Measurements from ENCODE around the gene CLCN7. TPM values are rescaled to one million over a fixed set of nuclear protein-coding genes. Genes with fewer than 3 reads are reported as not detected.

The CLCN7 gene
- total and polyA plus RNA-seq, 2 donors (not counting 3 experiments of a cell fraction or from before 2014, with no cell fraction given): 59.8 to 94.9 TPM

DNA sequence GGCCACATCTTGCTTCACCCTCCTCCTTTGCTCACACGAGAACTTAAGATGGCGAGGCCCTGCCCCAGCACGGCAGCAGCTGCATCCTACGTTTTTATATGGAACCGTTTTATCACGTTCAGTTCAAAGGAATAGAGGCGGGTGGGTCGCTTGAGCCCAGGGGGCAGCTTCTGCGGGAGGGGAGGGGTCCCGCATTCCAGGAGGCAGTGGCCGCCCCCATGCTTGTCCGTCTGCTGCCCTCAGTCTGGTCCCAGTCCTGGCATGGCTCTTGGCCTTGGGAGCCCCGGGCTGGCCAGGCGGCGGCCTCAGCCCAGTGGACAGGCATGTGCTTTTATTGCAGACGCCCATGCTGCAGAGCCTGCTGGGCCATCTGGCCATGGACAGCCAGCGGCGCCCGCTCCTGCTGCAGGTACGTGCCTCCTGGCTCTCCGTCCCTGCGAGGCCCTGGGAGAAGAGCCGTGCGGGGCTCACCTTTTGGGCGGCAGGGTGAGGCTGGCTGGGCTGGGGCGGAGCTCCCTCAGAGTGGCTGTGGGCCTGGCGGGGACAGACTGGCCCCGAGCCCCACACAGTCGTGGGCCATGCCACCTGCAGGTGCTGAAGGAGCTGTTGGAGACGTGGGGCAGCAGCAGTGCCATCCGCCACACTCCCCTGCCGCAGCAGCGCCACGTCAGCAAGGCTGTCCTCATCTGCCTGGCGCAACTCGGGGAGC lies 25.1 kb upstream of the CLCN7 start:
- TF ChIP-seq EZH2 (IDR thresholded peaks at IDR 0.05; ENCODE audit: borderline replicate concordance, low read depth, low read length, severe bottlenecking) (no peak), GATA2 (IDR thresholded peaks at IDR 0.05; ENCODE audit: insufficient read depth, insufficient read length, low read depth, low read length) (no peak), POLR2A (IDR thresholded peaks at IDR 0.05; ENCODE audit: low read depth, low read length) (no peak), FOS (IDR thresholded peaks at IDR 0.05; ENCODE audit: borderline replicate concordance, insufficient read depth, low read length) (no peak), POLR2AphosphoS5 (IDR thresholded peaks at IDR 0.05; ENCODE audit: insufficient read depth, low read depth, low read length) (no peak), JUN (IDR thresholded peaks at IDR 0.05; ENCODE audit: borderline replicate concordance, insufficient read depth, insufficient read length, low read depth) (no peak), MYC (IDR thresholded peaks at IDR 0.05; ENCODE audit: low read depth, low read length) (no peak)
- TF ChIP-seq, protein P1, sequence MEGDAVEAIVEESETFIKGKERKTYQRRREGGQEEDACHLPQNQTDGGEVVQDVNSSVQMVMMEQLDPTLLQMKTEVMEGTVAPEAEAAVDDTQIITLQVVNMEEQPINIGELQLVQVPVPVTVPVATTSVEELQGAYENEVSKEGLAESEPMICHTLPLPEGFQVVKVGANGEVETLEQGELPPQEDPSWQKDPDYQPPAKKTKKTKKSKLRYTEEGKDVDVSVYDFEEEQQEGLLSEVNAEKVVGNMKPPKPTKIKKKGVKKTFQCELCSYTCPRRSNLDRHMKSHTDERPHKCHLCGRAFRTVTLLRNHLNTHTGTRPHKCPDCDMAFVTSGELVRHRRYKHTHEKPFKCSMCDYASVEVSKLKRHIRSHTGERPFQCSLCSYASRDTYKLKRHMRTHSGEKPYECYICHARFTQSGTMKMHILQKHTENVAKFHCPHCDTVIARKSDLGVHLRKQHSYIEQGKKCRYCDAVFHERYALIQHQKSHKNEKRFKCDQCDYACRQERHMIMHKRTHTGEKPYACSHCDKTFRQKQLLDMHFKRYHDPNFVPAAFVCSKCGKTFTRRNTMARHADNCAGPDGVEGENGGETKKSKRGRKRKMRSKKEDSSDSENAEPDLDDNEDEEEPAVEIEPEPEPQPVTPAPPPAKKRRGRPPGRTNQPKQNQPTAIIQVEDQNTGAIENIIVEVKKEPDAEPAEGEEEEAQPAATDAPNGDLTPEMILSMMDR (IDR thresholded peaks at IDR 0.05; ENCODE audit: extremely low read depth in 1 of 2, insufficient read depth in 1 of 2, low read depth in 1 of 2, low read length in 2 of 2): no peak
- TF ChIP-seq, protein P2, sequence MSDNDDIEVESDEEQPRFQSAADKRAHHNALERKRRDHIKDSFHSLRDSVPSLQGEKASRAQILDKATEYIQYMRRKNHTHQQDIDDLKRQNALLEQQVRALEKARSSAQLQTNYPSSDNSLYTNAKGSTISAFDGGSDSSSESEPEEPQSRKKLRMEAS (IDR thresholded peaks at IDR 0.05; ENCODE audit: insufficient read depth, insufficient read length): no peak
- Histone ChIP-seq H3K4me2 (ENCODE audit: insufficient read depth, low read length) (no peak overlapping the region), H3K9me3 (replicated peaks; ENCODE audit: control insufficient read depth, insufficient read depth, low read length) (no peaks in the 10 kb centered on the region), H3K9me1 (replicated peaks; ENCODE audit: control insufficient read depth, extremely low read depth, insufficient read depth, low read length) (no peaks in the 10 kb centered on the region), H3K9ac (replicated peaks; ENCODE audit: extremely low read depth, insufficient read depth, low read length) (no peak overlapping the region), H4K20me1 (replicated peaks; ENCODE audit: control insufficient read depth, extremely low read depth, insufficient read depth, low read length) (no peaks in the 10 kb centered on the region), H2AFZ (ENCODE audit: low read depth, low read length) (no peak overlapping the region), H3K4me1 (ENCODE audit: control insufficient read depth, extremely low read depth, insufficient read depth, low read length) (no peaks in the 10 kb centered on the region), H3K36me3 (ENCODE audit: control insufficient read depth in 2 of 2, extremely low read depth in 1 of 2, insufficient read depth in 2 of 2, low read length in 2 of 2) (peaks cover 10 to 35% of the 10 kb centered on the region in 2 experiments), H3K4me3 (replicated peaks in 1 of 3; ENCODE audit: insufficient read depth in 1 of 3, low read depth in 1 of 3, low read length in 3 of 3) (no peak overlapping the region), H3K79me2 (ENCODE audit: control insufficient read depth, insufficient read depth, low read length) (peaks cover 7% of the 10 kb centered on the region), H3K27me3 (ENCODE audit: control insufficient read depth in 2 of 2, insufficient read depth in 2 of 2, low read length in 2 of 2) (no peaks in the 10 kb centered on the region), H3K27ac (ENCODE audit: insufficient read depth, low read depth, low read length) (no peak overlapping the region)
- ChIA-PET CTCF (no interaction called here), POLR2A (no interaction called here)
- dilution Hi-C loops (cut with MboI; ENCODE audit: extremely low pct_ligation_motif_present, low sequenced_read_pairs) (no loop called here), intact Hi-C loops (cut with micrococcal nuclease) (no loop called here)
- BruUV-seq (replicated peaks): no TSS peak
- DNase-seq (ENCODE audit: low read depth, low spot score) (no peak), FAIRE-seq (no peak)
